H1 (cell line): ENCODE results near the gene MRPL40.

Experiments
- CEBPB ChIP-seq: IDR thresholded peaks from 2 replicates; pipeline ENCODE4 v1.6.1; 2012; ENCODE audit warnings: low read depth, low read length
- JUN ChIP-seq: IDR thresholded peaks from 2 replicates; pipeline ENCODE4 v1.6.1; 2011; ENCODE audit warnings: low read depth, mild to moderate bottlenecking, improper control_type of control experiment, low read length
- TF ChIP-seq, protein P1 (sequence below), 3 experiments: IDR thresholded peaks; 1 replicate in 2 of 3; 2 replicates in 1 of 3; pipeline versions ENCODE4 v1.5.1 to v1.6.1; 2011; ENCODE audit warnings: low read length in 3 of 3, mild to moderate bottlenecking in 3 of 3, inconsistent platforms in 2 of 3, low read depth in 1 of 3, moderate library complexity in 1 of 3; ENCODE audit not compliant: insufficient read depth in 1 of 3; ENCODE audit errors: control extremely low read depth in 1 of 3

DNA sequence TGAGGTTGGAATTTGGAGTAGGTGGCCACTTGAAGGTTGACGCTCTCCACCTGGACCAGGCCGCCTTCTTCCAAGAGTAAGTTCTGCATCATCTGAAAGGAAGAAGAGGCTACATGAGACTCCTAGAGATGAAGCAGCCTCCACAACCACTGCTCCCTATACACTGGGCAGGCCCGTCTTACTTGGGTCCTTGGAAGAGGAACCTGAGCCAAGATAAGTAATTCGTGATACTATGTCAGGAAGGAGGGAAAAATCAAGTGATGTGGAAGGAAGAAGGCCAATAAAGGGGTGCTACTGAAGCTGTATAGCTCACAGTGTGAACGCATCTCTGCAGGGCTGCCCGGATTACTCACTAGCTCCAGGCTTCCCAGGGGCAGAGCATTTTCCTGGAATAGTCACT is 35.6 kb downstream of the MRPL40 start:
- TF ChIP-seq JUN (no peak), CEBPB (no peak)
- TF ChIP-seq, protein P1, sequence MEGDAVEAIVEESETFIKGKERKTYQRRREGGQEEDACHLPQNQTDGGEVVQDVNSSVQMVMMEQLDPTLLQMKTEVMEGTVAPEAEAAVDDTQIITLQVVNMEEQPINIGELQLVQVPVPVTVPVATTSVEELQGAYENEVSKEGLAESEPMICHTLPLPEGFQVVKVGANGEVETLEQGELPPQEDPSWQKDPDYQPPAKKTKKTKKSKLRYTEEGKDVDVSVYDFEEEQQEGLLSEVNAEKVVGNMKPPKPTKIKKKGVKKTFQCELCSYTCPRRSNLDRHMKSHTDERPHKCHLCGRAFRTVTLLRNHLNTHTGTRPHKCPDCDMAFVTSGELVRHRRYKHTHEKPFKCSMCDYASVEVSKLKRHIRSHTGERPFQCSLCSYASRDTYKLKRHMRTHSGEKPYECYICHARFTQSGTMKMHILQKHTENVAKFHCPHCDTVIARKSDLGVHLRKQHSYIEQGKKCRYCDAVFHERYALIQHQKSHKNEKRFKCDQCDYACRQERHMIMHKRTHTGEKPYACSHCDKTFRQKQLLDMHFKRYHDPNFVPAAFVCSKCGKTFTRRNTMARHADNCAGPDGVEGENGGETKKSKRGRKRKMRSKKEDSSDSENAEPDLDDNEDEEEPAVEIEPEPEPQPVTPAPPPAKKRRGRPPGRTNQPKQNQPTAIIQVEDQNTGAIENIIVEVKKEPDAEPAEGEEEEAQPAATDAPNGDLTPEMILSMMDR (IDR thresholded peaks at IDR 0.05; ENCODE audit: control extremely low read depth in 1 of 3, insufficient read depth in 1 of 3, low read depth in 1 of 3, low read length in 3 of 3) = no peak
